Activated CD4-positive, CD25-positive, alpha-beta regulatory T cell treated with anti-CD3 and anti-CD28 coated beads, Interleukin-2, amount 50 U/mL, for 72 hours (primary cell): ENCODE measurements around the gene BOLA3.
"Not testable (repeated sequence)": the region's sequence is repeated elsewhere in the genome, so short reads cannot be mapped to it uniquely, and the experiment has no call there.

ENCODE experiments used
- DNase-seq: peaks from one replicate; pipeline ENCODE4 v3.0.0; 2021

Gene BOLA3

GRCh38 chr2:74148457-74149246 lies 940 bp upstream of the BOLA3 start:
- no peak for DNase-seq

- DNase-seq = no peak
These were observed 584 bp downstream of the BOLA3 start for GRCh38 chr2:74146929-74147726.

- no peak for DNase-seq
These were observed 5.4 kb downstream of the BOLA3 start for GRCh38 chr2:74142340-74142739.

GRCh38 chr2:74138600-74139323 lies 8.9 kb downstream of the BOLA3 start:
- DNase-seq = no peak

GRCh38 chr2:74137651-74138599 lies 9.8 kb downstream of the BOLA3 start:
- DNase-seq = no peak

GRCh38 chr2:74131901-74132300 lies 15.8 kb downstream of the BOLA3 start:
- DNase-seq = no peak

DNA sequence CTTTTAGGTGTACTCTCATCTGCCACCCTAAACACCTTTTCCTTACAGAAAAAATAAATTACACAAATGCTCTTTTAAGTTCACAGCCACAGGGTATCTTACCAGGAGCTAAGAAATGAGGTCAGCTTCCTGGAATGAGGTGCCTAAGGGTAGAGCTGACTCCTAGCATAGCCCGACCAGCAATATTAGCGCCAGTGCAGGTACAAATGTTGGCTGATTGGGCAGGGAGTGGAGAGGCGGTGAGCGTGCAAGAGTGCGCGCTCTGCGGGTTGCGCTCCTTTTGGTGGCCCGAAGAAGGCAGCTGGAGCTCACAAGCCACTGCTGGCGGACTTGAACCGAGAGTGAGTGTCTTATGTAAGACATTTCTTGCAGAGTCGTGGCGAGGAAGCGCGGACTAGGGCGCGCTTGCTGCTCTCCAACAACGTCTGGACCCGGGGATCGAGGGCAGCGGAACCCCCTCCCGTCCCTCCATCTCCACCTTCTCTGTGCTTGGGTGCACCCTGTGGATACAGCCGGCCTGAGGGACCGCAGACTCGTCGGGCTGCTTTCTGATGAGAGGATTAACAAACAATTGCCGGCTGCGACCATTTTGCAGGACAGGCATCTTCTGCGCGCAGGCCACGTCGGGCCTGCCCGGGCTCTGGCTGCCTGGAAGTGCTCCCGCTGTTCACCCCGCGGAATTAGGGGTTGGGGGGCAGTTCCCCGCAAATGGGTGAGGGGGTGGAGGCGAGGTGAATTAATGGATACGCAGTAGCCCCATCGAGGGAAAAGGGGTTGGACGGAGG lies 17.3 kb downstream of the BOLA3 start:
- no peak for DNase-seq

GRCh38 chr2:74128206-74128605 lies 19.5 kb downstream of the BOLA3 start:
- DNase-seq = no peak

GRCh38 chr2:74123955-74124354 lies 23.8 kb downstream of the BOLA3 start:
- DNase-seq = not testable (repeated sequence)

DNA sequence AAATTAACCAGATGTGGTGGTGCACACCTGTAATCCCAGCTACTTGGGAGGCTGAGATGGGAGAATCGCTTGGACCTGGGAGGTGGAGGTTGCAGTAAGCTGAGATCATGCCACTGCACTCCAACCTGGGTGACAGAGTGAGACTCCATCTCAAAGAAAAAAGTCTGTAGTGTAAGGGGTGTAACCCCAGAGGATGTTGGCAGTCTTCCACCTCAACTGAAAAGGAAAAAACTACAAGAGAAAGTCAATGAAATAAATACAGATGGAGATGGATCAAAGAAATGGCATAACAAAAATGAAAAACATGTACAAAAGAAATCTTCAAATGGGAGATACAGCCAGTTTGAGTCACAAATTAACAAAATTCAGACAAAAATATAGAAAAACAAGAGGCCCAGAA lies 25.9 kb downstream of the BOLA3 start:
- DNase-seq = not testable (repeated sequence)

- peak; percentile 84 for DNase-seq
These were observed 27.5 kb downstream of the BOLA3 start for GRCh38 chr2:74119912-74120825.

- no peak for DNase-seq
These were observed 28.4 kb downstream of the BOLA3 start for GRCh38 chr2:74119339-74119738.

- DNase-seq = no peak
These were observed 36.3 kb downstream of the BOLA3 start for GRCh38 chr2:74111380-74111779.

GRCh38 chr2:74110537-74110936 lies 37.2 kb downstream of the BOLA3 start:
- DNase-seq = no peak

- no peak for DNase-seq
These were observed 38.2 kb downstream of the BOLA3 start for GRCh38 chr2:74109551-74109950.

DNA sequence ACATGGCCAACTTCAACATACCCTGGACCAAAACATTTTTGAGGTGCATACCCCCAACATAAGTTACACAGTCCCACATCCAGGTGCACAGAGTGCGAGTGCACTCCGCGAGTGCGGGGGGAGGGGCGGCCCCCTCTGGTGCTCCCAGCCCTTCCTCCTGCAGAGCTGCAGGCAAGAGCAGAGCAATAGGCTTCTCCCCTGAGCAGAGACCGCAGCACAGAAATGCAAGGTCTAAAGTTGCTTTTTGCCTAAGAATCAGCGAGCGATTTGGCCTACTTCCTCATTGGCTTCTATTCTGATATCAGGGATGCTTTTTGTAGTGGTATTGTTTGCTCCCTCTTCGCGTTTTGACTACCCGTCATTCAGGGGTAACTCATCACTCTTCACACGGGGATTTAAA lies 40.6 kb downstream of the BOLA3 start:
- no peak for DNase-seq

- DNase-seq = no peak
These were observed 42.3 kb downstream of the BOLA3 start for GRCh38 chr2:74105413-74105812.

- no peak for DNase-seq
These were observed 42.9 kb downstream of the BOLA3 start for GRCh38 chr2:74104839-74105238.

DNA sequence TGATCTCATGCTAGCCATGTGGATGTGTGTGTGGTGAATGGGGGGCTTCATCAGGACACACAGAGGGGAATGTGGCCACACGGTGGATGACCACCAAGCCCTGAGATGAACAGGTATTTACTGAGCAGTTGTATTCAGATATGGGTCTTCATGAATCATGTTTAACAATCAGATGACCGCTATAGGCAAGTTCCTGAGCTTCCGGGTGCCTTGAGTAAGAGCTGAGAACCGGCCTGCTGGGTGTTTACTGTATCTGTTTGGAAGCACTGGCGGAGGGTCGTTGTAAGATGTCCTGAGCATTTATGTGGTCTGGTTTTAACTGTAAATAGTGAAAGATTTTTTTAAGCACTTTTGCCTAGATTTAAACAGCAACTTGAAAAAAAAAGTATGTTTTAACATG lies 43.9 kb downstream of the BOLA3 start:
- DNase-seq = no peak

GRCh38 chr2:74102516-74102915 lies 45.2 kb downstream of the BOLA3 start:
- DNase-seq = no peak
